H1 (cell line): ENCODE results near the gene HERC3. TPM values are rescaled to one million over a fixed set of nuclear protein-coding genes. Genes with fewer than 3 reads are reported as not detected.

Experiments
- CTCF ChIA-PET: fragments of 300-600 bp; sonication (Branson Sonifier 250); formaldehyde crosslinking; loops from one replicate; lab custom pipeline; 2021; ENCODE audit not compliant: partially characterized antibody; lab: Charles Lee
- POLR2A ChIA-PET: fragments of 300-600 bp; sonication (Branson Sonifier 250); formaldehyde crosslinking; loops from one replicate; lab custom pipeline; 2021; ENCODE audit warnings: inconsistent platforms; ENCODE audit not compliant: partially characterized antibody; lab: Charles Lee
- DNase-seq, 2 experiments: peaks; one replicate each; pipeline versions ENCODE4 v3.0.0 to v3.0.0-alpha.2; 2010 to 2022; ENCODE audit warnings: low spot score in 2 of 2, low read depth in 1 of 2, mixed read lengths in 1 of 2
- FAIRE-seq: peaks from 2 replicates; lab custom pipeline; 2011; peaks lifted over from hg19 to GRCh38; lab: Jason Lieb, UNC
- H2AFZ ChIP-seq: 2 replicates; pipeline ENCODE4 v1.8.1; 2012; ENCODE audit warnings: low read length, inconsistent platforms
- H2AK5ac ChIP-seq: 2 replicates; pipeline ENCODE4 v1.6.1; 2013; ENCODE audit warnings: low read depth, low read length
- H2BK120ac ChIP-seq: replicated peaks from 2 replicates; pipeline ENCODE3; 2013; ENCODE audit warnings: low read depth, low read length, inconsistent platforms
- H2BK12ac ChIP-seq: 2 replicates; pipeline ENCODE4 v1.6.1; 2013; ENCODE audit warnings: low read depth, low read length
- H2BK15ac ChIP-seq: 2 replicates; pipeline ENCODE4 v1.6.1; 2013; ENCODE audit warnings: low read length
- H2BK20ac ChIP-seq: 2 replicates; pipeline ENCODE4 v1.6.1; 2013; ENCODE audit warnings: low read length
- H2BK5ac ChIP-seq: 2 replicates; pipeline ENCODE4 v1.6.1; 2013; ENCODE audit warnings: low read depth, low read length
- H3K14ac ChIP-seq: 2 replicates; pipeline ENCODE4 v1.6.1; 2013; ENCODE audit warnings: inconsistent platforms; ENCODE audit not compliant: insufficient read length
- H3K18ac ChIP-seq: 2 replicates; pipeline ENCODE4 v1.6.1; 2013; ENCODE audit warnings: low read length; ENCODE audit errors: extremely low read depth
- H3K23ac ChIP-seq: 2 replicates; pipeline ENCODE4 v1.6.1; 2013; ENCODE audit warnings: inconsistent platforms; ENCODE audit not compliant: insufficient read length
- H3K23me2 ChIP-seq: 2 replicates; pipeline ENCODE4 v1.6.1; 2013; ENCODE audit warnings: low read depth, low read length
- H3K27ac ChIP-seq: 2 replicates; pipeline ENCODE4 v1.6.1; 2011; ENCODE audit warnings: low read depth, low read length, inconsistent platforms
- H3K27me3 ChIP-seq, 4 experiments: replicated peaks in 1 of 4; 1 replicate in 1 of 4; 2 replicates in 3 of 4; pipeline versions ENCODE4 v1.6.1 to v1.8.1; 2011 to 2013; ENCODE audit warnings: low read length in 3 of 4, mild to moderate bottlenecking in 3 of 4, inconsistent platforms in 2 of 4, mixed read lengths in 2 of 4, moderate library complexity in 1 of 4; ENCODE audit not compliant: control insufficient read depth in 3 of 4, insufficient read depth in 3 of 4; ENCODE audit errors: extremely low read depth in 1 of 4
- H3K36me3 ChIP-seq, 4 experiments: 2 replicates each; pipeline versions ENCODE4 v1.6.1 to v1.8.1; 2011 to 2013; ENCODE audit warnings: mild to moderate bottlenecking in 4 of 4, low read length in 3 of 4, moderate library complexity in 2 of 4, control low read depth in 1 of 4, inconsistent platforms in 1 of 4; ENCODE audit not compliant: insufficient read depth in 4 of 4, control insufficient read depth in 2 of 4
- H3K4ac ChIP-seq: replicated peaks from 2 replicates; pipeline ENCODE3; 2013; ENCODE audit warnings: low read length, low read depth, mixed read lengths, inconsistent platforms; ENCODE audit not compliant: insufficient read length
- H3K4me1 ChIP-seq, 4 experiments: replicated peaks in 1 of 4; 1 replicate in 1 of 4; 2 replicates in 3 of 4; pipeline versions ENCODE4 v1.6.1 to v1.8.1; 2011 to 2013; ENCODE audit warnings: low read length in 3 of 4, inconsistent platforms in 2 of 4, mixed read lengths in 1 of 4; ENCODE audit not compliant: insufficient read depth in 4 of 4, control insufficient read depth in 3 of 4
- H3K4me2 ChIP-seq, 2 experiments: 2 replicates each; pipeline versions ENCODE4 v1.6.1 to v1.8.1; 2011 to 2013; ENCODE audit warnings: low read depth in 2 of 2, low read length in 2 of 2, control low read depth in 1 of 2, inconsistent platforms in 1 of 2, mild to moderate bottlenecking in 1 of 2; ENCODE audit not compliant: insufficient read depth in 1 of 2
- H3K4me3 ChIP-seq, 4 experiments: fragments of 200-600, 300-600 bp in 1 of 4; sonication (generic), shearing (Covaris generic), sonication (Bioruptor Twin) in 1 of 4; 2 replicates each; pipeline versions ENCODE4 v1.5.1 to v1.8.1; 2011 to 2016; ENCODE audit warnings: low read length in 4 of 4, low read depth in 3 of 4, control low read depth in 2 of 4, inconsistent platforms in 2 of 4, mild to moderate bottlenecking in 2 of 4, mixed read lengths in 1 of 4, moderate library complexity in 1 of 4; ENCODE audit not compliant: insufficient read depth in 2 of 4; ENCODE audit errors: extremely low read depth in 1 of 4
- H3K56ac ChIP-seq: replicated peaks from 2 replicates; pipeline ENCODE3; 2013; ENCODE audit warnings: low read depth, mild to moderate bottlenecking, mixed read lengths, low read length, inconsistent platforms; ENCODE audit not compliant: insufficient read length
- H3K79me1 ChIP-seq: 2 replicates; pipeline ENCODE4 v1.6.1; 2013; ENCODE audit warnings: low read depth, low read length, control low read depth
- H3K79me2 ChIP-seq, 2 experiments: 2 replicates each; pipeline versions ENCODE4 v1.6.1 to v1.8.1; 2012 to 2013; ENCODE audit warnings: low read length in 2 of 2, mild to moderate bottlenecking in 2 of 2, inconsistent platforms in 1 of 2; ENCODE audit not compliant: insufficient read depth in 2 of 2, control insufficient read depth in 1 of 2
- H3K9ac ChIP-seq, 4 experiments: replicated peaks in 1 of 4; 1 replicate in 1 of 4; 2 replicates in 3 of 4; pipeline versions ENCODE4 v1.6.1 to v1.8.1; 2011 to 2013; ENCODE audit warnings: low read depth in 3 of 4, low read length in 3 of 4, control low read depth in 2 of 4, mild to moderate bottlenecking in 2 of 4, moderate library complexity in 2 of 4, inconsistent platforms in 1 of 4; ENCODE audit errors: extremely low read depth in 1 of 4
- H3K9me3 ChIP-seq, 2 experiments: 2 replicates each; pipeline versions ENCODE4 v1.6.1 to v1.8.1; 2012 to 2013; ENCODE audit warnings: mild to moderate bottlenecking in 2 of 2, moderate library complexity in 2 of 2, control low read depth in 1 of 2, inconsistent platforms in 1 of 2, low read depth in 1 of 2, low read length in 1 of 2, mixed read lengths in 1 of 2; ENCODE audit not compliant: insufficient read depth in 2 of 2
- H4K20me1 ChIP-seq, 2 experiments: replicated peaks in 1 of 2; 2 replicates each; pipeline versions ENCODE3 to v1.8.1; 2011 to 2013; ENCODE audit warnings: inconsistent platforms in 2 of 2, low read length in 2 of 2, mild to moderate bottlenecking in 1 of 2; ENCODE audit not compliant: insufficient read depth in 2 of 2, control insufficient read depth in 1 of 2
- H4K5ac ChIP-seq: 2 replicates; pipeline ENCODE4 v1.6.1; 2013; ENCODE audit warnings: low read length, low read depth, mixed read lengths, inconsistent platforms; ENCODE audit not compliant: insufficient read length
- H4K8ac ChIP-seq: 2 replicates; pipeline ENCODE4 v1.8.0; 2013; ENCODE audit warnings: mild to moderate bottlenecking, moderate library complexity, low read length, inconsistent platforms; ENCODE audit not compliant: insufficient read depth; ENCODE audit errors: extremely low read depth
- H4K91ac ChIP-seq: replicated peaks from 2 replicates; pipeline ENCODE3; 2013; ENCODE audit warnings: low read length, mixed read lengths, inconsistent platforms; ENCODE audit not compliant: insufficient read length
- ASH2L ChIP-seq: fragments of 200-600, 300-600 bp; sonication (generic); IDR thresholded peaks from one replicate; pipeline ENCODE4 v1.7.1; 2017; ENCODE audit warnings: low read length
- CREB1 ChIP-seq: IDR thresholded peaks from 2 replicates; pipeline ENCODE4 v1.6.1; 2012; ENCODE audit warnings: inconsistent platforms
- CTBP2 ChIP-seq: IDR thresholded peaks from 2 replicates; pipeline ENCODE4 v1.7.0; 2011; ENCODE audit warnings: borderline replicate concordance, mild to moderate bottlenecking, moderate library complexity, mixed read lengths, low read length; ENCODE audit not compliant: insufficient read depth, insufficient read length
- NANOG ChIP-seq: IDR thresholded peaks from 2 replicates; pipeline ENCODE4 v1.6.1; 2011; ENCODE audit warnings: low read length, low read depth, mild to moderate bottlenecking, inconsistent platforms; ENCODE audit not compliant: insufficient read depth, poor library complexity, severe bottlenecking
- RNF2 ChIP-seq: fragments of 200-900, 300-1000 bp; sonication (generic); IDR thresholded peaks from 2 replicates; pipeline ENCODE4 v1.7.1; 2016; ENCODE audit warnings: borderline replicate concordance, low read depth, mild to moderate bottlenecking, antibody characterized with exemption, low read length; ENCODE audit not compliant: poor library complexity, severe bottlenecking; ENCODE audit errors: missing control alignments
- SP1 ChIP-seq: IDR thresholded peaks from 2 replicates; pipeline ENCODE4 v1.6.1; 2011; ENCODE audit warnings: low read depth, low read length
- SUZ12 ChIP-seq: fragments of 200-600 bp; sonication (generic); IDR thresholded peaks from 2 replicates; pipeline ENCODE4 v1.6.1; 2012; ENCODE audit warnings: mild to moderate bottlenecking, inconsistent platforms, low read length, moderate library complexity, mixed read lengths
- WGBS, 2 experiments: shearing (Covaris generic) in 1 of 2; methylation state at CpG; one replicate each; pipeline versions ENCODE4 v1.1.6 to v1.1.7; 2013 to 2015; ENCODE audit warnings: low lambda C conversion rate in 2 of 2, mixed read lengths in 2 of 2, inconsistent platforms in 1 of 2, low coverage in 1 of 2, missing lambda C conversion rate in 1 of 2; ENCODE audit not compliant: insufficient replicate concordance in 2 of 2, insufficient coverage in 1 of 2, insufficient read length in 1 of 2; ENCODE audit errors: extremely low coverage in 1 of 2, missing lambda C conversion rate in 1 of 2; 5-methylcytosine and 5-hydroxymethylcytosine counted together
- polyA plus RNA-seq, 7 experiments: library from polyadenylated mRNA; depleted of rRNA in 3 of 7; stranded (reverse) in 5 of 7; unstranded in 2 of 7; fragments of >200 nt in 5 of 7; fragments of 200-250 nt in 2 of 7; gene quantifications; 1 replicate in 5 of 7; 2 replicates in 1 of 7; 4 replicates in 1 of 7; pipeline versions ENCODE4 v1.2.1 to v1.2.3, GENCODE V29; 2011 to 2013; ENCODE audit warnings: missing spikeins in 2 of 7, mixed read lengths in 2 of 7
- total RNA-seq: library from RNA; stranded (reverse); fragmentation: NEBNext Ultra II Directional; extraction: Animal tissue kit (Norgen Biotek cat#: 25700); gene quantifications from 2 replicates; pipeline ENCODE4 v1.2.1, GENCODE V29; 2021
- TF ChIP-seq, protein P1 (sequence below): IDR thresholded peaks from 2 replicates; pipeline ENCODE4 v1.6.1; 2011; ENCODE audit warnings: low read length, improper control_type of control experiment

The HERC3 gene
- total and polyA plus RNA-seq, 2 of the 8 experiments (the other 6 are each of a cell fraction or from before 2014, with no cell fraction given), result 1.4 to 5.7 TPM

DNA sequence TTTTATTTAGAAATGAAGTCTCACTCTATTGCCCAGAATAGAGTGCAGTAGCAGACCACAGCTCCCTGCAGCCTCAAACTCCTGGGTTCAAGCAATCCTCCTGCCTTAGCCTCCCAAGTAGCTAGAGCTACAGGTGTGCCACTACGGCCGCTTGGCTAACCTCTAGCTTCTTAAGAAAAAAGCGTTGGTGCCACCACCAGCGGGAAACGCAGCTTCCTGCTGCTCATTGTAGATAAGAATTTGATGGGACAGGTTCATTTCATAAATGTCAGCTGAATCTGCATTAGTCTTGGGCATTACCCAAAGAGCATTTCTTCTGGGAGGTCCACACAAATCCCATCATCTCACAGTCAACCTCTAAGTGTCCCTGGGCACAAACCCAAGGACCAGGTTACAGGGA lies 138.5 kb downstream of the HERC3 start:
- no peaks in the 10 kb centered on the region for H3K4me1 ChIP-seq
- H2BK15ac ChIP-seq, result no peak overlapping the region
- H2BK12ac ChIP-seq, result no peak overlapping the region
- no peak overlapping the region for H3K4ac ChIP-seq
- no peak overlapping the region for H4K8ac ChIP-seq
- no peak overlapping the region for H3K56ac ChIP-seq
- H3K14ac ChIP-seq, result no peak overlapping the region
- H3K36me3 ChIP-seq, result peaks cover 2 to 12% (median 7%) of the 10 kb centered on the region in 4 experiments; a peak in 6 of 8 replicates
- no peak overlapping the region for H2BK5ac ChIP-seq
- H3K9me3 ChIP-seq, result no peaks in the 10 kb centered on the region
- no peak overlapping the region for H2AFZ ChIP-seq
- ChIA-PET POLR2A (interaction anchor here (1.2 kb wide), 1 partner anchor 8 kb away, joined by 3 read pairs; no protein-coding TSS in a partner anchor), CTCF (interaction anchor here (0.7 to 1.0 kb wide), 3 partner anchors 10 to 21 kb away, joined by 3 to 4 read pairs (median 3); no protein-coding TSS in a partner anchor)
- TF ChIP-seq ASH2L, result no peak
- TF ChIP-seq SUZ12, result no peak
- TF ChIP-seq, protein P1, sequence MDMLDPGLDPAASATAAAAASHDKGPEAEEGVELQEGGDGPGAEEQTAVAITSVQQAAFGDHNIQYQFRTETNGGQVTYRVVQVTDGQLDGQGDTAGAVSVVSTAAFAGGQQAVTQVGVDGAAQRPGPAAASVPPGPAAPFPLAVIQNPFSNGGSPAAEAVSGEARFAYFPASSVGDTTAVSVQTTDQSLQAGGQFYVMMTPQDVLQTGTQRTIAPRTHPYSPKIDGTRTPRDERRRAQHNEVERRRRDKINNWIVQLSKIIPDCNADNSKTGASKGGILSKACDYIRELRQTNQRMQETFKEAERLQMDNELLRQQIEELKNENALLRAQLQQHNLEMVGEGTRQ, result no peak
- TF ChIP-seq CREB1, result no peak
- TF ChIP-seq SP1, result no peak
- TF ChIP-seq RNF2, result no peak
- no peak for TF ChIP-seq CTBP2
- no peak for TF ChIP-seq NANOG
- no peak overlapping the region for H2BK20ac ChIP-seq
- no peaks in the 10 kb centered on the region for H3K79me1 ChIP-seq
- FAIRE-seq, result no peak
- H3K27me3 ChIP-seq, result no peaks in the 10 kb centered on the region
- no peak overlapping the region for H3K18ac ChIP-seq
- 88% methylated on average over 5 of the region's 5 CpGs; no CpG with 5 or more reads in 1 of the 2 experiments for WGBS, 2 experiments
- no peaks in the 10 kb centered on the region for H4K20me1 ChIP-seq
- no peak for DNase-seq
- H4K91ac ChIP-seq, result no peak overlapping the region
- no peaks in the 10 kb centered on the region for H3K79me2 ChIP-seq
- no peak overlapping the region for H2BK120ac ChIP-seq
- H3K27ac ChIP-seq, result no peak overlapping the region
- H4K5ac ChIP-seq, result no peak overlapping the region
- H3K4me2 ChIP-seq, result no peak overlapping the region
- no peak overlapping the region for H3K4me3 ChIP-seq
- H3K9ac ChIP-seq, result no peak overlapping the region
- no peak overlapping the region for H3K23ac ChIP-seq
- H3K23me2 ChIP-seq, result no peaks in the 10 kb centered on the region
- no peak overlapping the region for H2AK5ac ChIP-seq
